ENCODE results near the gene UTF1.
"Not testable (repeated sequence)": the region's sequence is repeated elsewhere in the genome, so short reads cannot be mapped to it uniquely, and the experiment has no call there.

Gene UTF1

DNA sequence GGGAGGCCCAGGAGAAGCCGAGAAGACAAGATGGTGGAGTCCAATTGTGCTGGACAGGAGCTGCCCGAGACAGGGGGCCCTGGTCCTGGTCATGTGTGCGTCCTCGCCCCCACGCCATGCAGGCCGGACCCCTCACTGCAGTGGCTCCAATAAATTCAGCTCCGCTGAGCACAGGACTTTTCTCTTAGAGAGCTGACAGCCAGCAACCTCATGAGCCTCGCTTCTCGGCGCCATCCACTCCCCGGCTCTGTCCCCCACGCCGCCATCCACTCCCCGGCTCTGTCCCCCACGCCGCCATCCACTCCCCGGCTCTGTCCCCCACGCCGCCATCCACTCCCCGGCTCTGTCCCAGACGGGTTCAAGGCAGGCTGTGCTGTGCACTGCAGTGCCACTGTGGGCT is 2.8 kb upstream of the UTF1 start:
- TF ChIP-seq, protein P1, sequence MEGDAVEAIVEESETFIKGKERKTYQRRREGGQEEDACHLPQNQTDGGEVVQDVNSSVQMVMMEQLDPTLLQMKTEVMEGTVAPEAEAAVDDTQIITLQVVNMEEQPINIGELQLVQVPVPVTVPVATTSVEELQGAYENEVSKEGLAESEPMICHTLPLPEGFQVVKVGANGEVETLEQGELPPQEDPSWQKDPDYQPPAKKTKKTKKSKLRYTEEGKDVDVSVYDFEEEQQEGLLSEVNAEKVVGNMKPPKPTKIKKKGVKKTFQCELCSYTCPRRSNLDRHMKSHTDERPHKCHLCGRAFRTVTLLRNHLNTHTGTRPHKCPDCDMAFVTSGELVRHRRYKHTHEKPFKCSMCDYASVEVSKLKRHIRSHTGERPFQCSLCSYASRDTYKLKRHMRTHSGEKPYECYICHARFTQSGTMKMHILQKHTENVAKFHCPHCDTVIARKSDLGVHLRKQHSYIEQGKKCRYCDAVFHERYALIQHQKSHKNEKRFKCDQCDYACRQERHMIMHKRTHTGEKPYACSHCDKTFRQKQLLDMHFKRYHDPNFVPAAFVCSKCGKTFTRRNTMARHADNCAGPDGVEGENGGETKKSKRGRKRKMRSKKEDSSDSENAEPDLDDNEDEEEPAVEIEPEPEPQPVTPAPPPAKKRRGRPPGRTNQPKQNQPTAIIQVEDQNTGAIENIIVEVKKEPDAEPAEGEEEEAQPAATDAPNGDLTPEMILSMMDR (IDR thresholded peaks at IDR 0.05; ENCODE audit: low read depth, low read length, missing control alignments): no peak

DNA sequence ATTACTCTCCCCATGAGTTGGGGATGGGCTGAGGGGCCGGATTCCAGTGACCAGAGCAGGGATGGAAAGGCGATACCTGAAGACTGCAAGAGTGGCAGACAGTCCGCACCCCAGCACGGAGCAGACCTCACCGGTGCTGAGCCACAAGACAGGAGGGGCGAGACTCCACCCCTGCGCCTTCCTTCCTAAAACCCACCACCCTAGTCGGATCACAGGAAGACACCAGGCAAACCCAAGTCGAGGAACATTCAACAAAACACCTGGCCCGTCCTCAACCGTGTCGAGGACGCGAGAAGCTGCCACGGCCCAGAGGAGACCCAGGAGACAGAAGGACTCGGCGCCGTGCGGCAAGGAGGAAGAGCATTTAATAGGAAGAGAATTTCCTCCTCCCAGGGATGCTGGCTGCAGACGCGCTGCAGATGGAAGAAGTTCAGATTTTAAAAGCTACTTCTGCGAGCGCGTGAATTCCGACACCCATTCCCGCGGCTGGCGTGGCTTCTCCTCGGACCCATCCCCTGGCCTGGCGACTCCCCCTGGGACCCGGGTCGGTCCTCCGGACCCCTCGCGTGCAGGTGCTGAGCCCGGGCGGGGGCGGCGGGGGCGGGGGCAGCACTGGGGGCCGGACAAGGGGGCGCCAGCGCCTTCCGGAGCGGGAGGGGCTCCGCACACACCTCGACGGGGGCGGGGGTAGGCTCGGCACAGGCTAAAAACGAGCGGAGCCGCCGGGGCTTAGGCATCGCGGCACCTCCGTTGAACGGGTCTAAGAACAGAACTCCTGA is 563 bp upstream of the UTF1 start:
- no peak overlapping the region for H3K4me3 ChIP-seq (replicated peaks; ENCODE audit: low read depth, low read length)
- no peak for DNase-seq (ENCODE audit: extremely low read depth, low read depth)
- TF ChIP-seq, protein P1 (IDR thresholded peaks at IDR 0.05; ENCODE audit: low read depth, low read length, missing control alignments): no peak

More for the DNA sequence above, 2.8 kb upstream of the UTF1 start:
- no peak overlapping the region for H3K4me3 ChIP-seq (replicated peaks; ENCODE audit: low read depth, low read length)
- DNase-seq (ENCODE audit: extremely low read depth, low read depth): no peak

DNA sequence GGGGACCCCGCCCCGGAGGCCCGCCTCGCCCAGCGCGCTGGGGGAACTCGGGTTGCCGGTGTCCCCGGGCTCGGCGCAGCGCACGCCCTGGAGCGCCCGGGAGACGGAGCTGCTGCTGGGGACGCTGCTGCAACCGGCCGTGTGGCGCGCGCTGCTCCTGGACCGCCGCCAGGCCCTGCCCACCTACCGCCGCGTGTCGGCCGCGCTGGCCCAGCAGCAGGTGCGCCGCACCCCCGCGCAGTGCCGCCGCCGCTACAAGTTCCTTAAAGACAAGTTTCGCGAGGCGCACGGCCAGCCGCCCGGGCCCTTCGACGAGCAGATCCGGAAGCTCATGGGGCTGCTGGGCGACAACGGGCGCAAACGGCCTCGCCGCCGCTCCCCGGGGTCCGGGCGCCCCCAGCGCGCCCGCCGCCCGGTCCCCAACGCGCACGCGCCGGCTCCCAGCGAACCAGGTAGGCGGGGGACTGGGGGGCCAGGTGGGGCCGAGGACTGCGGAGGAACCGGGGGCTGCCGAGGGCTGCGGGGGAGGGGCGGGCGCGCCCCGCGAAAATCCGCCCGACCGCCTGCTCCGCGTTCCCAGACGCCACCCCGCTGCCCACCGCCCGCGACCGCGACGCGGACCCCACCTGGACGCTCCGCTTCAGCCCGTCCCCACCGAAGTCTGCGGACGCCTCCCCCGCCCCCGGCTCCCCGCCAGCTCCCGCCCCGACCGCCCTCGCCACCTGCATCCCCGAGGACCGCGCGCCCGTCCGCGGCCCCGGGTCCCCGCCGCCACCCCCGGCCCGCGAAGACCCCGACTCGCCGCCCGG is 574 bp downstream of the UTF1 start:
- no peak overlapping the region for H3K4me3 ChIP-seq (replicated peaks; ENCODE audit: low read depth, low read length)
- no peak for DNase-seq (ENCODE audit: extremely low read depth, low read depth)
- TF ChIP-seq, protein P1 (IDR thresholded peaks at IDR 0.05; ENCODE audit: low read depth, low read length, missing control alignments): no peak

DNA sequence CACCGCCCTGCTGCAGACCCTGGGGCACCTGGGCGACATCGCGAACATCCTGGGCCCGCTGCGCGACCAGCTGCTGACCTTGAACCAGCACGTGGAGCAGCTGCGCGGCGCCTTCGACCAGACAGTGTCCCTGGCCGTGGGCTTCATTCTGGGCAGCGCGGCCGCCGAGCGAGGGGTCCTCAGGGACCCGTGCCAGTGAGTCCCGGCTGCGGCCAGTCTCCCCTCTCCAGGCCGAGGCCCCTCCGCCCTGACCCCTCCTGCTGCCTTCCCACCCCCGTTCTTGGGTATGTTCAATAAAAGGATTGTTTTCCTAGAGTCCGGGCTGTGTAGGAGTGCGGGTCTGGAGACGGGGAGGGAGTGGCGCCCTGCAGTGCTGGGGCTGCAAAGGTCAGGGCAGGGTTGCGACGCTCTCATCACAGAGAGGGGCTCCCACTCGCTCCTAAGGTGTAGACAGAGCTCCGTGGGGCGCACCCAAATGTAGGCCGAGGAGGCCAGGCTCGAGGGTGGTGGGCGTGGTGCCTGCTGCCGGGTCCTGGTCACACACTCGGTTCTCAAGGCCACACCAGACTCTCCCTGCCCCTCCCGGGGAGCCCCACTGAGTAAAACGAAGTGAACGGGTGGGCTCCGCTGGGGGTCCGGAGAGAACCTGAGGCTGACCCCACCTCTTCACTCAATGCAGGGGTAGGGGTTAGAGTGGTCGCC is 1.4 kb downstream of the UTF1 start:
- TF ChIP-seq, protein P1 (IDR thresholded peaks at IDR 0.05; ENCODE audit: low read depth, low read length, missing control alignments): no peak
- no peak overlapping the region for H3K4me3 ChIP-seq (replicated peaks; ENCODE audit: low read depth, low read length)
- no peak for DNase-seq (ENCODE audit: extremely low read depth, low read depth)

DNA sequence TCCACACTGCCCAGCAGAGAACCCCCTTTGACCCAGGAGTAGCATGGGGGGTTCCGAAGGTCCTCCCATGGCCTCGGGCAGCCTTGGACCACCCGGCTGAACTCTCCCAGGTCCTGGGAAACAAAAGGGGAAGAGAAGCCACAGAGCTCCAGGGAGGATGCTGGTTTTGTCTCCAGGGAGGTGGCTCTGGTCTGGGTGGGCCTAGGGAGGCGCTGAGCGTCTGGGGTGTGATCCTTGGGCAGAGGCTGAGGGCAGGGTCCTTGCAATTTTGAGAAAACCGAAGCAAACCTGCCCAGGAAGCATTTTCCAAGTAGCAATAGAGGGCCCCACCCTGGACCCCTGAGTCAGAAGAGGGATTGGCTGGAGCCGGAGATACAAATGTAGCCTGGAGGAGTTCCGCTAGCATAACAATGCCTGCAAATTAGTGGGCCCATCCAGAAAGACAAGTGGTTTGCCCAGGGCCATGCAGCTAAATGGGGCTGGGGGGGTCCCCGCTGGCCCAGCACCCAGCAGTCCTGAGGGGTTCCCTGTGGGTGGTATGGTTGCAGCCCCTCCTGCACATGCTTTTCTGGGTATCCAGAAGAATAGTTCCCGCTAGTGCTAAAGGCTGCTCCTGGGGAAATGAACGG is 2.0 kb downstream of the UTF1 start:
- TF ChIP-seq, protein P1 (IDR thresholded peaks at IDR 0.05; ENCODE audit: low read depth, low read length, missing control alignments): no peak
- no peak overlapping the region for H3K4me3 ChIP-seq (replicated peaks; ENCODE audit: low read depth, low read length)

DNA sequence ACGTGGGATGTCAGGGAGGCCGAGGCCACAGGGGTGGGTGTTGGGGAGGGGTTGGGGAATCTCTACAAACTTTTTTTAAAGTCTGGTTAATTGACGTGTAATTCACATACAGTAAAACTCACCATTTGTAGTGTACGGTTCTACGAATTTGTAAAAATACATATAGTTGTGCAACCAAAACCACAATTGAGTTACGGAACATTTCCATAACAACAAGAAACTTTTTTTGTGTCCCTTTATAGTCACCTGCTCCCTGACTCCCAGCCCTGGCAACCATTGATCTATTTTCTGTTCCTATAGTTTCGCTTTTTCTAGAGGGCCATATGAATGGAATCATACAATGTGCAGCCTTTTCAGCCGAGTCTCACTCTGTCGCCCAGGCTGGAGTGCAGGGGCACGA is 4.8 kb downstream of the UTF1 start:
- H3K4me3 ChIP-seq (replicated peaks; ENCODE audit: low read depth, low read length); DNase-seq (ENCODE audit: extremely low read depth, low read depth): not testable (repeated sequence)

More for the DNA sequence above, 2.0 kb downstream of the UTF1 start:
- DNase-seq (ENCODE audit: extremely low read depth, low read depth): no peak

Data from HFF-Myc (cell line).